Ovary (tissue), 3 donors: ENCODE results near the gene CXCR4.

ENCODE experiments used
- CTCF ChIP-seq, 3 donors: fragments of 450-650 bp in 2 of 3; fragments of 200-600 bp in 1 of 3; IDR thresholded peaks; one replicate each; pipeline versions ENCODE4 v1.5.1 to v1.8.0; 2016 to 2022; ENCODE audit warnings: antibody characterized with exemption in 3 of 3, mild to moderate bottlenecking in 1 of 3
- POLR2A ChIP-seq: fragments of 450-650 bp; IDR thresholded peaks from one replicate; pipeline ENCODE4 v1.6.1; 2017; ENCODE audit warnings: antibody characterized with exemption, mild to moderate bottlenecking, moderate library complexity
- donor health status: DM: no; HTN: no; CAD: no.

GRCh38 chr2:136101042-136101441 is 16.9 kb downstream of the CXCR4 start:
- TF ChIP-seq CTCF (IDR thresholded peaks at IDR 0.05) (no peak), POLR2A (no peak)
